Measurements from ENCODE around the gene CFAP46. TPM values are rescaled to one million over a fixed set of nuclear protein-coding genes. Genes with fewer than 3 reads are reported as not detected.

CFAP46 gene
- total and polyA plus RNA-seq, 12 donors = 0.15 to 5.5 (median 1.1) TPM; not detected in 3

DNA sequence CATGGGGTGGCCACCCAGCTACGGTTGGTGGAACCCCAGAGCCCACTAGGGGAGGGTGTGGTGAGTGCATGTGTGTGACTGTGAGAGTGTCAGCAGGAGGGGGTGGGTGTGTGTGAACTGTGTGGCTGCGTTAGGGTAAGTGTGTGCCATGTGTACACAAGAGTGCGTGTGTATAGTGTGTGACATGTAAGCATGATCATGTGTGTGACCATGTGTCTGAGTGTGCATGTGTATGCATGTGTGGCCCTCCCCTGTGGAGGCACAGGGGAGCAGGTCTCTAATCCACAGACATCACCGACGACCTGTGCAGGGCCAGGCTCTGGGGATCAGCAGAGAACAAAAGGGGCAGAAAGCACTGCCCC, 3.5 kb upstream of the CFAP46 start:
- no peaks in the 10 kb centered on the region for H3K36me3 ChIP-seq (replicated peaks in 1 of 2)
- peaks cover 24% of the 10 kb centered on the region for H3K27me3 ChIP-seq
- peaks cover 0 to 12% of the 10 kb centered on the region in 2 donors for H3K4me1 ChIP-seq (replicated peaks in 1 of 2)
- intact Hi-C loops (cut with DNase I) = no loop called here
- TF ChIP-seq POLR2A (IDR thresholded peaks at IDR 0.05) = no peak
- TF ChIP-seq, protein P1, sequence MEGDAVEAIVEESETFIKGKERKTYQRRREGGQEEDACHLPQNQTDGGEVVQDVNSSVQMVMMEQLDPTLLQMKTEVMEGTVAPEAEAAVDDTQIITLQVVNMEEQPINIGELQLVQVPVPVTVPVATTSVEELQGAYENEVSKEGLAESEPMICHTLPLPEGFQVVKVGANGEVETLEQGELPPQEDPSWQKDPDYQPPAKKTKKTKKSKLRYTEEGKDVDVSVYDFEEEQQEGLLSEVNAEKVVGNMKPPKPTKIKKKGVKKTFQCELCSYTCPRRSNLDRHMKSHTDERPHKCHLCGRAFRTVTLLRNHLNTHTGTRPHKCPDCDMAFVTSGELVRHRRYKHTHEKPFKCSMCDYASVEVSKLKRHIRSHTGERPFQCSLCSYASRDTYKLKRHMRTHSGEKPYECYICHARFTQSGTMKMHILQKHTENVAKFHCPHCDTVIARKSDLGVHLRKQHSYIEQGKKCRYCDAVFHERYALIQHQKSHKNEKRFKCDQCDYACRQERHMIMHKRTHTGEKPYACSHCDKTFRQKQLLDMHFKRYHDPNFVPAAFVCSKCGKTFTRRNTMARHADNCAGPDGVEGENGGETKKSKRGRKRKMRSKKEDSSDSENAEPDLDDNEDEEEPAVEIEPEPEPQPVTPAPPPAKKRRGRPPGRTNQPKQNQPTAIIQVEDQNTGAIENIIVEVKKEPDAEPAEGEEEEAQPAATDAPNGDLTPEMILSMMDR (IDR thresholded peaks at IDR 0.05) = no peak
- no peak overlapping the region for H3K4me3 ChIP-seq
- no peak for DNase-seq
- no peaks in the 10 kb centered on the region for H3K9me3 ChIP-seq (replicated peaks in 1 of 3)
- H3K27ac ChIP-seq = no peak overlapping the region
- WGBS, 4 donors = 62 to 89% (median 75%) methylated on average over 5 of the region's 5 CpGs

DNA sequence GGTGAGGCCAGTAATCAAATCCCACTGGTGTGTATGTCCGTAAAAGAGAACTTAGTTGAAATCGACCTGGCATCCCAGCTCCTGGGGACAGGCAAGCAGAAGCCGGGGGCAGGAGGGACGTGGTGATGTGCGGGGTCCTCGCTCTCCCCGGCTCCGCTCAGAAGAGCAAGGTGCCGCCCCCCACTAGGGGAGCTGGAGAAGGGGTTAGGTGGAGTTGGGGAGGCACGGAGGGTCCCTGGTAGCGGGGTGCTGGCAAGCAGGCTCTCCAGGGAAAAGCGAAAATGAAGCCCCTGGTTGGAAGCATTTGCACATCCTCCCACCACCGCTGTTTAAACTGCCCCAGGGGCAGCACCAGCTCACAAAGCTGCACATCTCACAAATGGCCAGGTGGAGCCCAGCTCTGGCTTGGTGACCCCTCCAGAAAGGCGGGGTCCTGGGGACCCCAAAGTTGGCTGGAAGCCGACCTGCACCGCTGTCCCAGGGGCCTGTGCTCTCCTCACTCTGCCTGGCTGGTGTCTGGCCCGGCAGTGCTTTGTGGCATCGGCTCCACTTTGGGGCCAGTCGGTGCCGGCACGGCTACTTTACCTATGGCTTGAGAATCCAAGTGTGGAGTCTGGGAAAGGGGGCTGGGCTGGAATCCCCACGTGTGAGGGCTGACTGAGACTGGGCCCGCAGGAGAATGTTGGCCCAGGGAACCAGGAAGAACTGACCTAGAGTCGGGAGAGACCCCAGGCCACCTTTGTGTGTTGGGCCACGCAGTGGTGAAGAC, 2.9 kb upstream of the CFAP46 start:
- H3K27ac ChIP-seq = no peak overlapping the region
- intact Hi-C loops (cut with DNase I) = no loop called here
- H3K4me3 ChIP-seq = no peak overlapping the region
- DNase-seq = no peak
- no peaks in the 10 kb centered on the region for H3K9me3 ChIP-seq (replicated peaks in 1 of 3)
- TF ChIP-seq, protein P1 (IDR thresholded peaks at IDR 0.05) = no peak
- no peak for TF ChIP-seq POLR2A (IDR thresholded peaks at IDR 0.05)
- no peaks in the 10 kb centered on the region for H3K36me3 ChIP-seq (replicated peaks in 1 of 2)
- H3K27me3 ChIP-seq = peaks cover 29% of the 10 kb centered on the region
- 79 to 88% (median 82%) methylated on average over 15 to 25 of the region's 25 CpGs for WGBS, 4 donors
- peaks cover 0 to 12% of the 10 kb centered on the region in 2 donors for H3K4me1 ChIP-seq (replicated peaks in 1 of 2)

DNA sequence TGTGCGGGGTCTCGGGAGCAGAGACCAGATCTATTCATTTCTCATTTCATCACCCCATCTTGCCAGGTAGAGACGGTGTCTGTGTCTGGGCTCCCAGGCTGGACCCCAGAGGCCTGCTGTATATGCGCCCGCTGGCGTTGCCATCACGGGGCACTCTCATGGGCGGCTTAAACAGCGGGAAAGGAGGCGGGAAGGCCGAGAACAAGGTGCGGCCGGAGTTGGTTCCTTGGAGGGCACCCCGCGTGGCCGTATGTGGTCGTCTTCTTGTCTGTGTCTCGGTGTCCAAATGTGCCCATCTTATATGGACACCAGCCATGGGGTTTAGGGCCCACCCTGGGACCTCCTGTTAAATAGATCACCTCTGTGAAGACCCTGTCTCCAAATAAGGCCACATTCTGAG, 2.1 kb upstream of the CFAP46 start:
- no peak for TF ChIP-seq POLR2A (IDR thresholded peaks at IDR 0.05)
- TF ChIP-seq, protein P1 (IDR thresholded peaks at IDR 0.05) = no peak
- peaks cover 36% of the 10 kb centered on the region for H3K27me3 ChIP-seq
- peaks cover 0 to 12% of the 10 kb centered on the region in 2 donors for H3K4me1 ChIP-seq (replicated peaks in 1 of 2)
- no peaks in the 10 kb centered on the region for H3K36me3 ChIP-seq (replicated peaks in 1 of 2)
- DNase-seq = peak in 1 of 7 donors; percentile 3
- no peak overlapping the region for H3K4me3 ChIP-seq
- no peaks in the 10 kb centered on the region for H3K9me3 ChIP-seq (replicated peaks in 1 of 3)
- WGBS, 4 donors = 89 to 100% (median 93%) methylated on average over 6 to 18 of the region's 18 CpGs
- H3K27ac ChIP-seq = no peak overlapping the region
- intact Hi-C loops (cut with DNase I) = loop anchor here in 1 of 2 donors (5.0 kb wide), 1 partner anchor 183 kb away; no protein-coding TSS in a partner anchor

DNA sequence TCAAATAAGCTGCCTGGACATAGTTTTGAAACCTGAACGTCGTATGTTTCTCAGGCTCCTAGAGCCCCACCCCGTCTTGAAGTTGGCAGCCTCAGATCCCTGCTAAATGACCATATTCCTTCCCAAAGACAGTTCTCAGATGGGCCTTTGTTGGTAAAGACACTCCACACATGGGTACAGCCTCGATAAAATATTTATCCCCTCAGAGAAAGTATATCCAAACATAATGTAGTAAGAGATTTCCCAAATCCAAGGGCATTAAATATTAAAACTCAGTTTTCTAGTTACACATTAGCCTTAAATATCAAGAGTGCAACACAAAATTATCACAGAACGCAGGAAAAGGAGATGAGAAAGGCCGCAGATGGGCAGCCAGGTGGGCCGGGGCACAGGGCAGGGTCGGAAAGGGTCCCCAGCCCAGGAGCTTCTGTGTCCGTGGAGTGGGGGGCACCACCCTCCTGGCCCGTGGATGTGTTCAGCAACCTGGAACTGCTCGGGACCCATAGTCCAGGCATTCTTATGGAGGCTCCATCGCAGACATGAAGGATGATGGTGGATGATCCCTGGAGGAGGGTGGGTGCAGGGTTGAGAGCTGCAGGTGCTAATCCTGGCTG, 1.5 kb upstream of the CFAP46 start:
- no peak for DNase-seq
- no peaks in the 10 kb centered on the region for H3K9me3 ChIP-seq (replicated peaks in 1 of 3)
- intact Hi-C loops (cut with DNase I) = loop anchor here in 1 of 2 donors (5.0 kb wide), 1 partner anchor 183 kb away; no protein-coding TSS in a partner anchor
- TF ChIP-seq, protein P1 (IDR thresholded peaks at IDR 0.05) = no peak
- no peak for TF ChIP-seq POLR2A (IDR thresholded peaks at IDR 0.05)
- H3K36me3 ChIP-seq (replicated peaks in 1 of 2) = no peaks in the 10 kb centered on the region
- peaks cover 0 to 12% of the 10 kb centered on the region in 2 donors for H3K4me1 ChIP-seq (replicated peaks in 1 of 2)
- WGBS, 4 donors = 78 to 92% (median 86%) methylated on average over 11 to 12 of the region's 12 CpGs
- H3K27ac ChIP-seq = no peak overlapping the region
- H3K27me3 ChIP-seq = peaks cover 40% of the 10 kb centered on the region
- no peak overlapping the region for H3K4me3 ChIP-seq

All from adrenal gland (tissue), 12 donors.